ENCODE measurements around the gene DLGAP1.

The DLGAP1 gene

DNA sequence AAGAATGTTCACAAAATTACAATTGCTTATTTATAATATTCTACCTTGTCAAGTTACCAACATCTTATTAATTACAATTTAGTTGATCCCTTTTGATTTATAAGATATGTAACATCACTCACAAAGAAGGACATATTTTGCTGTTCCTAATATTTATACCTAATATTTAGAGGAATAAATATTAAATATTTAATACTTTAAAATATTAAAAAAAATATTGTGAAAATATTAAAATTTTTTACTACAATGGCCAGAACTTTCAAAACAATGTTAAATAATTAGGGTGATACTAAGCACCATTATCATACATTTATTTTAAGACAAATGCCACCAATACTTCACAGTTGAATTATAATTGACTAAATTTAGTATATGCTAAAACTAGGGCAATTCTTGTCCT lies 254.7 kb downstream of the DLGAP1 start:
- Histone ChIP-seq H3K36me3 (ENCODE audit: insufficient read depth, low read length) (no peaks in the 10 kb centered on the region), H2AFZ (ENCODE audit: low read length) (no peak overlapping the region), H4K20me1 (ENCODE audit: insufficient read depth, low read length) (no peaks in the 10 kb centered on the region), H3K9me2 (ENCODE audit: low read depth, low read length) (no peaks in the 10 kb centered on the region), H3K4me2 (ENCODE audit: low read length) (no peak overlapping the region), H3K27me3 (ENCODE audit: insufficient read depth, low read length) (no peaks in the 10 kb centered on the region), H3K4me3 (ENCODE audit: low read depth, low read length, poor library complexity, severe bottlenecking) (no peak overlapping the region), H3K27ac (ENCODE audit: low read depth, low read length, poor library complexity, severe bottlenecking) (no peak overlapping the region), H3F3A (ENCODE audit: insufficient read depth, low read length) (no peaks in the 10 kb centered on the region), H3K4me1 (ENCODE audit: insufficient read depth, low read length, severe bottlenecking) (no peaks in the 10 kb centered on the region), H3K79me2 (ENCODE audit: insufficient read depth, low read length) (no peaks in the 10 kb centered on the region), H3K9ac (ENCODE audit: low read length) (no peak overlapping the region), H3K9me3 (ENCODE audit: low read length) (no peaks in the 10 kb centered on the region)
- TF ChIP-seq, protein P1, sequence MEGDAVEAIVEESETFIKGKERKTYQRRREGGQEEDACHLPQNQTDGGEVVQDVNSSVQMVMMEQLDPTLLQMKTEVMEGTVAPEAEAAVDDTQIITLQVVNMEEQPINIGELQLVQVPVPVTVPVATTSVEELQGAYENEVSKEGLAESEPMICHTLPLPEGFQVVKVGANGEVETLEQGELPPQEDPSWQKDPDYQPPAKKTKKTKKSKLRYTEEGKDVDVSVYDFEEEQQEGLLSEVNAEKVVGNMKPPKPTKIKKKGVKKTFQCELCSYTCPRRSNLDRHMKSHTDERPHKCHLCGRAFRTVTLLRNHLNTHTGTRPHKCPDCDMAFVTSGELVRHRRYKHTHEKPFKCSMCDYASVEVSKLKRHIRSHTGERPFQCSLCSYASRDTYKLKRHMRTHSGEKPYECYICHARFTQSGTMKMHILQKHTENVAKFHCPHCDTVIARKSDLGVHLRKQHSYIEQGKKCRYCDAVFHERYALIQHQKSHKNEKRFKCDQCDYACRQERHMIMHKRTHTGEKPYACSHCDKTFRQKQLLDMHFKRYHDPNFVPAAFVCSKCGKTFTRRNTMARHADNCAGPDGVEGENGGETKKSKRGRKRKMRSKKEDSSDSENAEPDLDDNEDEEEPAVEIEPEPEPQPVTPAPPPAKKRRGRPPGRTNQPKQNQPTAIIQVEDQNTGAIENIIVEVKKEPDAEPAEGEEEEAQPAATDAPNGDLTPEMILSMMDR (IDR thresholded peaks at IDR 0.05; ENCODE audit: low read length) = no peak
- no peak for TF ChIP-seq EZH2 (IDR thresholded peaks at IDR 0.05; ENCODE audit: borderline replicate concordance, low read length)

DNA sequence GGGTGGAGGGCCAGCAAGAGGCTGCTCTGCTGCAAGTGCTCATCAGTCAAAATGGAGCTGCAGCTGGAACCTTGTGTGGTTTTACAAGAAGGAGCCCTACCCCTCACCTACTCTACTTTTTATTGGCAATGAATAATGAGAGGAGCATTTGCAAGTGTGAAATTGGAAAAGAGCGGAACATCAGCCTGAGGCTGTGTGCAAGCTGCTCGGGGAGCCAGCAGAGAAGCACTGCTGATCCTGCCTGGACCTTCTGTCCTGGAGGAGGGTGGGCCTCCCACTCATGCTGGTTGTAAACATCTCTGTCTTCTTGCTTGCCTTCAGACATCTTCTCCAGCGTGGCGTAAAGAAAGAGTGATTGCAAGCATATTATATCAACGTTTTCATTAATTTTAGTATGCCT lies 256.2 kb downstream of the DLGAP1 start:
- no peaks in the 10 kb centered on the region for H3K9me2 ChIP-seq (ENCODE audit: low read depth, low read length)
- H3K4me3 ChIP-seq (ENCODE audit: low read depth, low read length, poor library complexity, severe bottlenecking) = no peak overlapping the region
- H2AFZ ChIP-seq (ENCODE audit: low read length) = no peak overlapping the region
- no peak overlapping the region for H3K27ac ChIP-seq (ENCODE audit: low read depth, low read length, poor library complexity, severe bottlenecking)
- no peaks in the 10 kb centered on the region for H3K79me2 ChIP-seq (ENCODE audit: insufficient read depth, low read length)
- H3K27me3 ChIP-seq (ENCODE audit: insufficient read depth, low read length) = no peaks in the 10 kb centered on the region
- H3K9me3 ChIP-seq (ENCODE audit: low read length) = no peaks in the 10 kb centered on the region
- no peak overlapping the region for H3K9ac ChIP-seq (ENCODE audit: low read length)
- H4K20me1 ChIP-seq (ENCODE audit: insufficient read depth, low read length) = no peaks in the 10 kb centered on the region
- H3K4me2 ChIP-seq (ENCODE audit: low read length) = no peak overlapping the region
- no peaks in the 10 kb centered on the region for H3K36me3 ChIP-seq (ENCODE audit: insufficient read depth, low read length)
- TF ChIP-seq, protein P1 (IDR thresholded peaks at IDR 0.05; ENCODE audit: low read length) = no peak
- TF ChIP-seq EZH2 (IDR thresholded peaks at IDR 0.05; ENCODE audit: borderline replicate concordance, low read length) = no peak
- no peaks in the 10 kb centered on the region for H3K4me1 ChIP-seq (ENCODE audit: insufficient read depth, low read length, severe bottlenecking)
- no peaks in the 10 kb centered on the region for H3F3A ChIP-seq (ENCODE audit: insufficient read depth, low read length)

DNA sequence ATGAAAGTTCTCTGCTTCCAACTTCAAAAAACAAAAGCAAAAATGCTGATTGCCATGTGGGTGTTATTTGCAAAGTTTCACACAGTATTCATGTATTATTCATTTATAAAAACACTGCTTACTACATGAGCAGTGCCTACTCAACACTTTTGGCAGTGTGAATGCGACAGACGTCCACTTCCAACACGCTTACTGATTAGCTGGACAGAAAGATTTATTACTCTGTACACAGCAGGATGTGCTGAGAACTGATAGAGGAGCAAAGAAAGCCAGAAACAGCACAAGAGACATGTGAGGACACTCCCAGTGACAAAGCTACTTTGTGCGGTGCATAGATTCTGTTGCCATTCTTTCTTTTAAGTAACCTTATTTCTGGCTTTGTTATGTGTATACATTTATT lies 258.8 kb downstream of the DLGAP1 start:
- Histone ChIP-seq H3K27me3 (ENCODE audit: insufficient read depth, low read length) (no peaks in the 10 kb centered on the region), H3K9me3 (ENCODE audit: low read length) (no peaks in the 10 kb centered on the region), H2AFZ (ENCODE audit: low read length) (no peak overlapping the region), H3F3A (ENCODE audit: insufficient read depth, low read length) (no peaks in the 10 kb centered on the region), H3K4me1 (ENCODE audit: insufficient read depth, low read length, severe bottlenecking) (no peaks in the 10 kb centered on the region), H3K36me3 (ENCODE audit: insufficient read depth, low read length) (no peaks in the 10 kb centered on the region), H4K20me1 (ENCODE audit: insufficient read depth, low read length) (no peaks in the 10 kb centered on the region), H3K79me2 (ENCODE audit: insufficient read depth, low read length) (no peaks in the 10 kb centered on the region), H3K4me3 (ENCODE audit: low read depth, low read length, poor library complexity, severe bottlenecking) (no peak overlapping the region), H3K4me2 (ENCODE audit: low read length) (no peak overlapping the region), H3K27ac (ENCODE audit: low read depth, low read length, poor library complexity, severe bottlenecking) (no peak overlapping the region), H3K9me2 (ENCODE audit: low read depth, low read length) (no peaks in the 10 kb centered on the region), H3K9ac (ENCODE audit: low read length) (no peak overlapping the region)
- no peak for TF ChIP-seq EZH2 (IDR thresholded peaks at IDR 0.05; ENCODE audit: borderline replicate concordance, low read length)
- TF ChIP-seq, protein P1 (IDR thresholded peaks at IDR 0.05; ENCODE audit: low read length) = no peak

All from OCI-LY1 (cell line).